Vagina (tissue), 2 donors: ENCODE data around the gene SLC41A2. TPM values are rescaled to one million over a fixed set of nuclear protein-coding genes. Genes with fewer than 3 reads are reported as not detected.

Source experiments
- DNase-seq, 2 donors: peaks; one replicate each; pipeline ENCODE4 v3.0.0-alpha.2; 2017; ENCODE audit errors: extremely low spot score in 2 of 2
- H3K27ac ChIP-seq: fragments of 200-600 bp; sonication (generic); one replicate; pipeline ENCODE4 v1.5.1; 2019
- H3K27me3 ChIP-seq: fragments of 200-600 bp; sonication (generic); one replicate; pipeline ENCODE4 v1.5.1; 2019
- H3K36me3 ChIP-seq, 2 donors: fragments of 200-600 bp; sonication (generic); one replicate each; pipeline ENCODE4 v1.5.1; 2017 to 2019
- H3K4me1 ChIP-seq: fragments of 200-600 bp; sonication (generic); one replicate; pipeline ENCODE4 v1.5.1; 2019
- H3K4me3 ChIP-seq, 2 donors: fragments of 200-600 bp; sonication (generic); 1 replicate in 1 of 2; 2 replicates in 1 of 2; pipeline ENCODE4 v1.5.1; 2016 to 2019
- H3K9me3 ChIP-seq: fragments of 200-600 bp; sonication (generic); one replicate; pipeline ENCODE4 v1.5.1; 2019
- CTCF ChIP-seq, 3 experiments: fragments of 450-650 bp in 2 of 3; fragments of 200-600 bp in 1 of 3; sonication (generic) in 1 of 3; IDR thresholded peaks; one replicate each; pipeline ENCODE4 v1.5.1; 2017 to 2019; ENCODE audit warnings: antibody characterized with exemption in 3 of 3, mild to moderate bottlenecking in 2 of 3, moderate library complexity in 2 of 3
- POLR2A ChIP-seq, 2 donors: fragments of 450-650 bp; IDR thresholded peaks; one replicate each; pipeline ENCODE4 v1.6.1; 2017; ENCODE audit warnings: antibody characterized with exemption in 2 of 2, mild to moderate bottlenecking in 2 of 2, moderate library complexity in 2 of 2
- POLR2AphosphoS5 ChIP-seq, 2 donors: sonication (generic); formaldehyde crosslinking; IDR thresholded peaks; one replicate each; pipeline ENCODE4 v1.9.0; 2017; ENCODE audit warnings: antibody characterized with exemption in 2 of 2, mild to moderate bottlenecking in 2 of 2, low read depth in 1 of 2; ENCODE audit not compliant: insufficient read depth in 1 of 2
- intact Hi-C: fragments of 100-400 bp; cut with DNase I; formaldehyde crosslinking; loops from one replicate; pipeline ENCODE4 v1.15.1; 2023
- total RNA-seq: library from RNA; depleted of rRNA; stranded (reverse); fragments of >200 nt; gene quantifications from one replicate; pipeline ENCODE4 v1.2.3, GENCODE V29; 2016

SLC41A2 gene
- total RNA-seq, 1 donor from 2014 or later, result 19.9 TPM

DNA sequence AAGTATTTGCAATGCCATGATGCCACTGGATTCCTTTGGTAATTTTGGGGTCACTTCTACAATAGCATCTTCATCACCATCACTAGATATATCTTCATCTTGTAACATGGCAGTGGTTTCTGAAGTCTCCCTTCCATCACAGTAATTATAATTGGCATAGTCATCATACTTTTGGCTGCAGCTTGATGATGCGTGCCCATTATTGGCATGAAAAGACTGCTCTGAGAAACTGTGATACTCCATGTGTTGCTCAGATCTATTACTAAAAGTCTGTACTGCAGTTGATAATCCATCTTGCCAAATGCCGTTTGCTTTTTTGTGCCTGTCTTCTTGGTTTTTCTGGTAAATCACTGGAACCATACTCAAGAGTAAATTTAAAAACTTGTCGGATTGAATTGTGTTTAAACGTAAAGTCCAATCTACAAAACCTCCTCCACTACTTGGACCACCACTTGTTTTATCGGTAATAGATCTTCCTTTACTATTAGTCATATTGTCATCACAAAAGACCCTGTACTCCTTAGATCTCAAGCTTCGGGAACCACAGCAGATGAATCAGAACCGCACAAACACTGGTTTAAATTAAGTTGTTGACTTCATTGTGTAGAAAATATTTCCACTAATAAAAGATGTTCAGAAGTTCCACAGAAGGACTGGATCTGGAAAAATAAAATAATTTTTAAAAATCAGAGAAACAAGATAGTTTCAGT lies 29.9 kb downstream of the SLC41A2 start:
- no peak for TF ChIP-seq CTCF (IDR thresholded peaks at IDR 0.05)
- TF ChIP-seq POLR2AphosphoS5 (IDR thresholded peaks at IDR 0.05; ENCODE audit: insufficient read depth in 1 of 2, low read depth in 1 of 2), result no peak
- TF ChIP-seq POLR2A (IDR thresholded peaks at IDR 0.05), result no peak
- no peaks in the 10 kb centered on the region for H3K4me1 ChIP-seq
- intact Hi-C loops, result no loop called here
- H3K9me3 ChIP-seq, result no peaks in the 10 kb centered on the region
- H3K27me3 ChIP-seq, result no peaks in the 10 kb centered on the region
- H3K27ac ChIP-seq, result no peak overlapping the region
- H3K4me3 ChIP-seq, result no peak overlapping the region
- no peaks in the 10 kb centered on the region for H3K36me3 ChIP-seq
- no peak for DNase-seq

DNA sequence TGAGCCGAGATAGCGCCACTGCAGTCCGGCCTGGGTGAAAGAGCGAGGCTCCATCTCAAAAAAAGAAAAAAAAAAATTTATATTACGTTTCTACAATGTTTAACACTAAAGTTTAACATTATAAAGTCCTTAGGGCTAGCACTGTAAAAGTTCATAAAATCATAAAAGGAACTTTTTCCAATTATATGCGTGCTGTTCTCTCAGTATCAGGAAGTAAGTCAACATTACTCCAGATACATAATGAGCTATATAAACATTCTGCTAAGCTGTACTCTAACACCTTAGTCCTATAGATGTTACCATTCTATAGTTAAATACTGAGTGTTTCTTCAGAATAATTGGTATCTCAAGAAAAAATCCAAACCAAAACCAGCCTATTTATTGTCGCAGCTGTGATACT lies 32.6 kb downstream of the SLC41A2 start:
- Histone ChIP-seq H3K27me3 (no peaks in the 10 kb centered on the region), H3K36me3 (no peaks in the 10 kb centered on the region), H3K4me1 (no peaks in the 10 kb centered on the region), H3K27ac (no peak overlapping the region), H3K4me3 (no peak overlapping the region), H3K9me3 (peaks cover 6% of the 10 kb centered on the region)
- TF ChIP-seq POLR2A (IDR thresholded peaks at IDR 0.05) (no peak), POLR2AphosphoS5 (IDR thresholded peaks at IDR 0.05; ENCODE audit: insufficient read depth in 1 of 2, low read depth in 1 of 2) (no peak), CTCF (IDR thresholded peaks at IDR 0.05) (no peak)
- intact Hi-C loops, result no loop called here
- DNase-seq, result no peak

DNA sequence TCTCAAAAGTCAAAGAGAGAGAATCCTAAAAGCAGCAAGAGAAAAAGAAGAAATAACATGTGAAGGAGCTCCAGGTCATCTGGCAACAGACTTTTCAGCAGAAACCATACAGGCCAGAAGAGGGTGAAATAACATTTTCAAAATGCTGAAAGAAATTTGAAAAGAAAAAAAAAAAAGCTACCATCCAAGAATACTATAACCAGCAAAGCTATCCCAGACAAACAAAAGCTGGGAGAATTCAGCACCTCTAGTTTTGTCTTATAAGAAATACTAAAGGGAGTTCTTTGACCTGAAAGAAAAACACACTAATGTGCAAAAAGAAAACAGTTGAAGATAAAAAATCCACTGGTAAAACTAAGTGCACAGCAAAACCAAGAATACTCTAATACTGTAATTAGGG lies 36.8 kb downstream of the SLC41A2 start:
- no peaks in the 10 kb centered on the region for H3K36me3 ChIP-seq
- DNase-seq, result no peak
- no peak overlapping the region for H3K27ac ChIP-seq
- no peaks in the 10 kb centered on the region for H3K4me1 ChIP-seq
- no peak overlapping the region for H3K4me3 ChIP-seq
- TF ChIP-seq POLR2A (IDR thresholded peaks at IDR 0.05), result no peak
- TF ChIP-seq CTCF (IDR thresholded peaks at IDR 0.05), result no peak
- TF ChIP-seq POLR2AphosphoS5 (IDR thresholded peaks at IDR 0.05; ENCODE audit: insufficient read depth in 1 of 2, low read depth in 1 of 2), result no peak
- peaks cover 6% of the 10 kb centered on the region for H3K9me3 ChIP-seq
- no peaks in the 10 kb centered on the region for H3K27me3 ChIP-seq
- intact Hi-C loops, result no loop called here

DNA sequence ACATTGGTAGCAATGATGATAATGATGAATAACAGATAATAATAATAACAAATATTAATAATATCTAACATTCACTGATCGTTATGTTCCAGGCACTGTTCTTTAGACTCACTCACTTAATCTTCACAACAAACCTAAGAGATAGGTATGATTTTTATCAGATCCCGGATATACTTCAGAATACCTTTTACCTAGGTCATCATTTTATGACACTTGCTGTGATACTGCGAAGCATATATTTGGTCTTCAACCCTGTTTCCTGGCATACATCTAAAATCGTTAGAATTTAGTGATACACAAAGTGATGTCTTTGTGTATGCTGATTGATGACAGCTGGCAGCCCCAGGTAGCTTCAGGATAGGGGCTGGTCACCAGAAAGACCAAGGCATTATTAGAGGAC lies 46.1 kb downstream of the SLC41A2 start:
- no peaks in the 10 kb centered on the region for H3K4me1 ChIP-seq
- TF ChIP-seq CTCF (IDR thresholded peaks at IDR 0.05), result no peak
- TF ChIP-seq POLR2AphosphoS5 (IDR thresholded peaks at IDR 0.05; ENCODE audit: insufficient read depth in 1 of 2, low read depth in 1 of 2), result no peak
- no peak for TF ChIP-seq POLR2A (IDR thresholded peaks at IDR 0.05)
- H3K4me3 ChIP-seq, result no peak overlapping the region
- no peaks in the 10 kb centered on the region for H3K27me3 ChIP-seq
- H3K36me3 ChIP-seq, result no peaks in the 10 kb centered on the region
- no peak overlapping the region for H3K27ac ChIP-seq
- intact Hi-C loops, result no loop called here
- no peak for DNase-seq
- no peaks in the 10 kb centered on the region for H3K9me3 ChIP-seq

DNA sequence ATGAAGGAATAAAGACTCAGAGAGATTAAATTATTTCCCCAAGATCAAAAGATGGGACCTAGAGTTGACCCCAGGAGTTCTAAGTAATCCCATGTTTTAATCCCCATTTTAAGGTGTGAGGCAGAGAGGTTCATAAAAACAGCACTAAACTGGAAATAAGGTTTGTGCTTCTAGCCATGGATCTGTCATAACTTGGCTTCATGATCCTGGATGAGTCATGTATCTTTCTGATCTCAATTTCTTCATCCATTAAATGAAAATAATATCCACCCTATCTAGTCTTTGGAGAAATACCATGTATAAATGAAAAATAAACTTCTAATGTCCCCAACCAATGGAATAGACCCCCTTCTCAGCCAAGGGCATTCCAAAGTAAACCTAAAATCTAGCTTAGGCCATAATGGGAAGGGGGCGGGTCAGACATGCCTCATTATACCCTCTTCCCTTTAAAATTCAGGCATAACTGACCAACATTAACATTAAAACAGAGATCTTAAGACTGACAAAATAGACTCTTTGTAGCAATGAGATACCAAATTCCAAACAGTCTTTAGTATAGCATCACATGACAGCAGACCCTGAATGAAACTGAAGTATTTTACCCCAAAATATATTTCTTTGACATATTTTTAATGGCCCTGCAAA lies 47.8 kb downstream of the SLC41A2 start:
- Histone ChIP-seq H3K27ac (peak overlapping the region; percentile 26), H3K9me3 (no peaks in the 10 kb centered on the region), H3K27me3 (no peaks in the 10 kb centered on the region), H3K4me3 (no peak overlapping the region), H3K4me1 (no peaks in the 10 kb centered on the region), H3K36me3 (no peaks in the 10 kb centered on the region)
- no peak for TF ChIP-seq POLR2A (IDR thresholded peaks at IDR 0.05)
- no peak for TF ChIP-seq CTCF (IDR thresholded peaks at IDR 0.05)
- no peak for TF ChIP-seq POLR2AphosphoS5 (IDR thresholded peaks at IDR 0.05; ENCODE audit: insufficient read depth in 1 of 2, low read depth in 1 of 2)
- no peak for DNase-seq
- intact Hi-C loops, result no loop called here
